Heart left ventricle (tissue), 16 donors: ENCODE measurements around the gene GRAMD2B. TPM values are rescaled to one million over a fixed set of nuclear protein-coding genes. Genes with fewer than 3 reads are reported as not detected.

Experiments
- ATAC-seq, 4 donors: fragments of 200-7000 bp; cut with Tn5 transposase; one replicate each; pipeline ENCODE4 v1.9.1; 2020 to 2022; ENCODE audit warnings: moderate library complexity in 4 of 4, mild to moderate bottlenecking in 3 of 4, moderate number of reproducible peaks in 1 of 4
- DNase-seq, 5 donors: peaks; one replicate each; pipeline ENCODE4 v3.0.0-alpha.2; 2020
- H3K27ac ChIP-seq, 12 donors: fragments of 200-600 bp; sonication (generic) in 4 of 12; one replicate each; pipeline versions ENCODE4 v1.5.0 to v1.8.0; 2016 to 2022; ENCODE audit warnings: mild to moderate bottlenecking in 2 of 12
- H3K27me3 ChIP-seq, 9 donors: fragments of 200-600 bp; sonication (generic) in 2 of 9; one replicate each; pipeline versions ENCODE4 v1.5.1 to v1.8.0; 2016 to 2022; ENCODE audit warnings: mild to moderate bottlenecking in 3 of 9
- H3K36me3 ChIP-seq, 9 donors: fragments of 200-600 bp; sonication (generic) in 2 of 9; one replicate each; pipeline versions ENCODE4 v1.5.0 to v1.8.0; 2018 to 2022; ENCODE audit warnings: mild to moderate bottlenecking in 2 of 9
- H3K4me1 ChIP-seq, 12 donors: fragments of 200-600 bp; sonication (generic) in 4 of 12; one replicate each; pipeline versions ENCODE4 v1.5.0 to v1.8.0; 2016 to 2022; ENCODE audit warnings: mild to moderate bottlenecking in 3 of 12
- H3K4me3 ChIP-seq, 12 donors: fragments of 200-600 bp; sonication (generic) in 4 of 12; one replicate each; pipeline versions ENCODE4 v1.5.0 to v1.8.0; 2017 to 2022; ENCODE audit warnings: mild to moderate bottlenecking in 9 of 12, moderate library complexity in 4 of 12
- H3K9me3 ChIP-seq, 12 donors: fragments of 200-600 bp; sonication (generic) in 4 of 12; one replicate each; pipeline versions ENCODE4 v1.5.0 to v1.8.0; 2016 to 2022; ENCODE audit warnings: mild to moderate bottlenecking in 1 of 12
- CTCF ChIP-seq, 12 donors: fragments of 200-600 bp; sonication (generic) in 4 of 12; IDR thresholded peaks; one replicate each; pipeline versions ENCODE4 v1.5.0 to v1.8.0; 2018 to 2022; ENCODE audit warnings: antibody characterized with exemption in 12 of 12, mild to moderate bottlenecking in 5 of 12
- POLR2A ChIP-seq, 2 donors: fragments of 450-650 bp; IDR thresholded peaks; one replicate each; pipeline ENCODE4 v1.6.1; 2017; ENCODE audit warnings: antibody characterized with exemption in 2 of 2, mild to moderate bottlenecking in 2 of 2, moderate library complexity in 2 of 2
- WGBS, 4 donors: extraction: QIAGEN DNeasy Blood & Tissue Kit in 2 of 4; methylation state at CpG; one replicate each; pipeline versions ENCODE4 v1.1.5 to v1.1.7; 2013 to 2018; 5-methylcytosine and 5-hydroxymethylcytosine counted together
- intact Hi-C, 10 donors: fragments of 100-400 bp; cut with DNase I; formaldehyde crosslinking; loops; one replicate each; pipeline versions ENCODE4 v1.11.1 to v1.14.2; 2022
- polyA plus RNA-seq, 2 donors: library from polyadenylated mRNA; stranded (reverse); fragments of 200-250 nt; gene quantifications; one replicate each; pipeline ENCODE4 v1.2.3, GENCODE V29; 2013
- total RNA-seq, 9 donors: library from RNA; depleted of rRNA in 2 of 9; stranded (reverse); fragments of >200 nt in 2 of 9; fragmentation: NEBNext Ultra II Directional in 3 of 9; extraction: Animal tissue kit (Norgen Biotek cat#: 25700) in 3 of 9; gene quantifications; one replicate each; pipeline versions ENCODE4 v1.1.0 to v1.2.4, GENCODE V29; 2016 to 2023
- donor health status: ischemic (EF 13 %, LVEDD 7.1; RV severe dilation, severe dysfunction).
- donor health status: healthy with polysubstance abuse.
- donor health status: DM: no; HTN: yes; CAD: no.
- donor health status: DM: no; HTN: no; CAD: no.
- donor health status: ischemic (EF 25% LVEDD 6.9; RV normal size, moderate dysfunction).
- donor health status: ischemic (EF 25% LVEDD 5.7; RV mildly dilated, moderate dysfunction).
- donor health status: healthy.
- donor health status: DM: yes; HTN: yes; CAD: no.
- donor health status: ischemic (EF 35%, LVEDD 5.7; RV mildly dilated, moderate dysfunction).
- donor health status: nonischemic (EF 11% LVEDD 7.7; RV severe dilation, severe dysfunction).
- donor health status: DM: yes; HTN: yes; CAD: no.
- donor health status: PGD.
- donor health status: ischemic (EF 29% LVEDD 5.4; RV normal size, mild dysfunction).
- donor health status: nonischemic (EF 23%, LVEDD 6.1; RV moderate dilation, normal function).

The GRAMD2B gene
- total and polyA plus RNA-seq, 11 donors: 7.4 to 50.4 (median 35.8) TPM

- no peak overlapping the region for H3K4me3 ChIP-seq
- H3K4me1 ChIP-seq: peaks cover 0 to 18% (median 6%) of the 10 kb centered on the region in 12 donors
- TF ChIP-seq POLR2A (IDR thresholded peaks at IDR 0.05): no peak
- no peak for TF ChIP-seq CTCF (IDR thresholded peaks at IDR 0.05)
- intact Hi-C loops: no loop called here
- H3K36me3 ChIP-seq: no peaks in the 10 kb centered on the region
- H3K27ac ChIP-seq: peak overlapping the region in 3 of 12 donors; percentile 15 to 40 (median 34)
- 74 to 85% (median 79%) methylated on average over 4 of the region's 4 CpGs for WGBS, 4 donors
- no peak for DNase-seq
- no peak for ATAC-seq
- H3K9me3 ChIP-seq: no peaks in the 10 kb centered on the region
- no peaks in the 10 kb centered on the region for H3K27me3 ChIP-seq
These were observed 90.9 kb downstream of the GRAMD2B start for GRCh38 chr5:126514131-126514557.

- Histone ChIP-seq H3K36me3 (no peaks in the 10 kb centered on the region), H3K27me3 (no peaks in the 10 kb centered on the region), H3K9me3 (no peaks in the 10 kb centered on the region), H3K4me1 (peaks cover 0 to 17% (median 5%) of the 10 kb centered on the region in 12 donors), H3K27ac (peak overlapping the region in 2 of 12 donors; percentile 34 to 40), H3K4me3 (no peak overlapping the region)
- ATAC-seq (no peak), DNase-seq (no peak)
- 89 to 93% (median 90%) methylated on average over 9 of the region's 9 CpGs for WGBS, 4 donors
- no peak for TF ChIP-seq CTCF (IDR thresholded peaks at IDR 0.05)
- no peak for TF ChIP-seq POLR2A (IDR thresholded peaks at IDR 0.05)
- intact Hi-C loops: no loop called here
These were observed 91.4 kb downstream of the GRAMD2B start for GRCh38 chr5:126514558-126515141.

GRCh38 chr5:126515337-126515736, 92.1 kb downstream of the GRAMD2B start:
- H3K27me3 ChIP-seq: no peaks in the 10 kb centered on the region
- DNase-seq (no peak), ATAC-seq (no peak)
- H3K36me3 ChIP-seq: no peaks in the 10 kb centered on the region
- peaks cover 0 to 21% (median 9%) of the 10 kb centered on the region in 12 donors for H3K4me1 ChIP-seq
- intact Hi-C loops: no loop called here
- H3K27ac ChIP-seq: peak overlapping the region in 1 of 12 donors; percentile 32
- H3K9me3 ChIP-seq: no peaks in the 10 kb centered on the region
- no peak overlapping the region for H3K4me3 ChIP-seq
- TF ChIP-seq CTCF (IDR thresholded peaks at IDR 0.05): no peak
- TF ChIP-seq POLR2A (IDR thresholded peaks at IDR 0.05): no peak

- ATAC-seq: no peak
- Histone ChIP-seq H3K4me1 (peaks cover 0 to 26% (median 9%) of the 10 kb centered on the region in 12 donors), H3K27me3 (no peaks in the 10 kb centered on the region), H3K27ac (peak overlapping the region in 1 of 12 donors; percentile 32), H3K4me3 (no peak overlapping the region), H3K9me3 (no peaks in the 10 kb centered on the region), H3K36me3 (no peaks in the 10 kb centered on the region)
- 57 to 71% (median 68%) methylated on average over 1 of the region's 1 CpG for WGBS, 4 donors
- intact Hi-C loops: no loop called here
- TF ChIP-seq POLR2A (IDR thresholded peaks at IDR 0.05) (no peak), CTCF (IDR thresholded peaks at IDR 0.05) (no peak)
- no peak for DNase-seq
These were observed 92.9 kb downstream of the GRAMD2B start for GRCh38 chr5:126516133-126516532.
